Measurements from ENCODE around the gene AGMO.
A peak's percentile ranks its signal among the peaks of the same experiment; 100 is the strongest.
"Not testable (repeated sequence)": the region's sequence is repeated elsewhere in the genome, so short reads cannot be mapped to it uniquely, and the experiment has no call there.

Gene AGMO

GRCh38 chr7:15525652-15526263, 36.1 kb downstream of the AGMO start:
- no peak overlapping the region for H3K27ac ChIP-seq
- TF ChIP-seq CTCF (conservative IDR thresholded peaks at IDR 0.05) (no peak), ZFX (IDR thresholded peaks at IDR 0.05) (no peak)

- TF ChIP-seq ZFX (IDR thresholded peaks at IDR 0.05), result no peak
- TF ChIP-seq CTCF (conservative IDR thresholded peaks at IDR 0.05), result peak; percentile 7; the same call in 1 of the 2 replicates
- H3K27ac ChIP-seq, result no peak overlapping the region
Observed at GRCh38 chr7:15524077-15524476, 37.7 kb downstream of the AGMO start.

GRCh38 chr7:15517865-15518264, 44.0 kb downstream of the AGMO start:
- not testable (repeated sequence) for H3K27ac ChIP-seq

- H3K27ac ChIP-seq, result no peak overlapping the region
- TF ChIP-seq ZFX (IDR thresholded peaks at IDR 0.05) (no peak), CTCF (conservative IDR thresholded peaks at IDR 0.05) (no peak)
Observed at GRCh38 chr7:15515252-15515651, 46.6 kb downstream of the AGMO start.

- TF ChIP-seq CTCF (conservative IDR thresholded peaks at IDR 0.05) (no peak), ZFX (IDR thresholded peaks at IDR 0.05) (no peak)
- no peak overlapping the region for H3K27ac ChIP-seq
Observed at GRCh38 chr7:15508258-15508657, 53.6 kb downstream of the AGMO start.

GRCh38 chr7:15507708-15508107, 54.1 kb downstream of the AGMO start:
- TF ChIP-seq ZFX (IDR thresholded peaks at IDR 0.05), result no peak
- TF ChIP-seq CTCF (conservative IDR thresholded peaks at IDR 0.05), result no peak
- no peak overlapping the region for H3K27ac ChIP-seq

- no peak overlapping the region for H3K27ac ChIP-seq
Observed at GRCh38 chr7:15507171-15507570, 54.6 kb downstream of the AGMO start.

More at GRCh38 chr7:15507171-15507570, 54.6 kb downstream of the AGMO start:
- TF ChIP-seq CTCF (conservative IDR thresholded peaks at IDR 0.05), result no peak
- no peak for TF ChIP-seq ZFX (IDR thresholded peaks at IDR 0.05)
